GM12878 (cell line): ENCODE data around the gene ADGRV1. TPM values are rescaled to one million over a fixed set of nuclear protein-coding genes. Genes with fewer than 3 reads are reported as not detected.

Experiments
- ATAC-seq: fragments of 200-7000 bp; cut with Tn5 transposase; 3 replicates; pipeline ENCODE4 v1.9.1; 2020; ENCODE audit warnings: mild to moderate bottlenecking, moderate library complexity
- BruUV-seq: library from RNA; stranded (reverse); fragments of 400-500 nt; replicated peaks from 2 replicates; lab custom pipeline; 2021; lab: Mats Ljungman, UMichigan
- CTCF ChIA-PET: fragments of 300-600 bp; sonication (Branson Sonifier 250); formaldehyde crosslinking; extraction: SDS; loops from one replicate; lab custom pipeline; 2021; ENCODE audit warnings: inconsistent platforms; lab: Yijun Ruan, JAX
- POLR2A ChIA-PET: fragments of 350-600 bp; formaldehyde crosslinking; extraction: SDS; loops from one replicate; lab custom pipeline; 2021; ENCODE audit warnings: inconsistent platforms; lab: Charles Lee
- RAD21 ChIA-PET: fragments of 300-600 bp; sonication (Branson Sonifier 250); formaldehyde crosslinking; loops from one replicate; lab custom pipeline; 2023; ENCODE audit warnings: antibody characterized with exemption; ENCODE audit not compliant: unreplicated experiment; lab: Charles Lee
- SMC1A ChIA-PET: fragments of 300-600 bp; sonication (Branson Sonifier 250); formaldehyde crosslinking; loops from one replicate; lab custom pipeline; 2023; ENCODE audit not compliant: unreplicated experiment, uncharacterized antibody; lab: Charles Lee
- DNase-seq: peaks from one replicate; pipeline ENCODE4 v3.0.0-alpha.2; 2011; ENCODE audit warnings: low read depth, low spot score
- FAIRE-seq: peaks from 3 replicates; lab custom pipeline; 2011; peaks lifted over from hg19 to GRCh38; lab: Jason Lieb, UNC
- H2AFZ ChIP-seq: 2 replicates; pipeline ENCODE4 v1.6.0; 2011; ENCODE audit warnings: low read depth, low read length, control low read depth; ENCODE audit not compliant: control insufficient read depth
- H3K27ac ChIP-seq: 2 replicates; pipeline ENCODE4 v1.5.1; 2011; ENCODE audit warnings: control low read depth; ENCODE audit not compliant: control insufficient read depth, insufficient read depth
- H3K27me3 ChIP-seq, 2 experiments: replicated peaks in 1 of 2; 2 replicates each; pipeline versions ENCODE4 v1.6.0 to v1.6.1; 2011; ENCODE audit warnings: low read length in 1 of 2; ENCODE audit not compliant: control insufficient read depth in 2 of 2, insufficient read depth in 2 of 2
- H3K36me3 ChIP-seq, 2 experiments: 2 replicates each; pipeline ENCODE4 v1.5.1; 2011; ENCODE audit warnings: low read length in 1 of 2; ENCODE audit not compliant: control insufficient read depth in 2 of 2, insufficient read depth in 2 of 2
- H3K4me1 ChIP-seq: 2 replicates; pipeline ENCODE4 v1.6.1; 2011; ENCODE audit warnings: mild to moderate bottlenecking, low read length, moderate library complexity, mixed read lengths; ENCODE audit not compliant: control insufficient read depth, insufficient read depth
- H3K4me2 ChIP-seq: 2 replicates; pipeline ENCODE4 v1.6.0; 2011; ENCODE audit warnings: control low read depth; ENCODE audit not compliant: control insufficient read depth, insufficient read depth
- H3K4me3 ChIP-seq: fragments of 200-600 bp; sonication (generic); 2 replicates; pipeline ENCODE4 v1.5.1; 2016
- H3K79me2 ChIP-seq: 2 replicates; pipeline ENCODE4 v1.6.0; 2011; ENCODE audit warnings: low read length; ENCODE audit not compliant: control insufficient read depth, insufficient read depth
- H3K9ac ChIP-seq: 2 replicates; pipeline ENCODE4 v1.8.0; 2011; ENCODE audit warnings: low read length, control low read depth, mixed read lengths; ENCODE audit not compliant: control insufficient read depth, insufficient read depth
- H3K9me3 ChIP-seq: replicated peaks from 3 replicates; pipeline ENCODE4 v1.5.1; 2011; ENCODE audit warnings: mild to moderate bottlenecking, low read length; ENCODE audit not compliant: control insufficient read depth, insufficient read depth
- H4K20me1 ChIP-seq: 2 replicates; pipeline ENCODE4 v1.6.0; 2011; ENCODE audit not compliant: control insufficient read depth, insufficient read depth
- ASH2L ChIP-seq: fragments of 300-600, 200-600 bp; sonication (generic); IDR thresholded peaks from 2 replicates; pipeline ENCODE4 v1.6.1; 2017; ENCODE audit warnings: low read depth, mild to moderate bottlenecking, borderline replicate concordance
- ESRRA ChIP-seq: IDR thresholded peaks from 2 replicates; pipeline ENCODE4 v1.6.1; 2012; ENCODE audit warnings: mild to moderate bottlenecking, low read length, improper control_type of control experiment
- IKZF1 ChIP-seq: fragments of 450-650 bp; conservative IDR thresholded peaks from 2 replicates; pipeline ENCODE4 v1.6.1; 2017; ENCODE audit warnings: antibody characterized with exemption, mild to moderate bottlenecking
- JUND ChIP-seq: IDR thresholded peaks from 2 replicates; pipeline ENCODE4 v1.6.1; 2012; ENCODE audit warnings: low read depth, mild to moderate bottlenecking, low read length, improper control_type of control experiment, moderate library complexity
- PAX8 ChIP-seq: fragments of 450-650 bp; IDR thresholded peaks from 2 replicates; pipeline ENCODE4 v1.6.1; 2017; ENCODE audit warnings: mild to moderate bottlenecking, moderate library complexity
- POLR2AphosphoS2 ChIP-seq: IDR thresholded peaks from 2 replicates; pipeline ENCODE4 v1.6.1; 2011; ENCODE audit warnings: low read depth, mild to moderate bottlenecking, low read length, improper control_type of control experiment, moderate library complexity
- SIN3A ChIP-seq: IDR thresholded peaks from 2 replicates; pipeline ENCODE4 v1.6.1; 2012; ENCODE audit warnings: low read depth, low read length, improper control_type of control experiment
- STAT1 ChIP-seq: fragments of 450-650 bp; conservative IDR thresholded peaks from 2 replicates; pipeline ENCODE4 v1.6.1; 2014; ENCODE audit warnings: antibody characterized with exemption, mild to moderate bottlenecking
- SUPT20H ChIP-seq: IDR thresholded peaks from 2 replicates; pipeline ENCODE4 v1.6.1; 2011; ENCODE audit warnings: low read depth, mild to moderate bottlenecking, low read length, moderate library complexity, borderline replicate concordance; ENCODE audit not compliant: control insufficient read depth
- ZZZ3 ChIP-seq: IDR thresholded peaks from 2 replicates; pipeline ENCODE4 v1.6.1; 2011; ENCODE audit warnings: low read depth; ENCODE audit not compliant: control insufficient read depth, insufficient read length
- WGBS: methylation state at CpG from one replicate; pipeline ENCODE4 v1.1.6; 2016; ENCODE audit warnings: low lambda C conversion rate; ENCODE audit not compliant: insufficient replicate concordance, insufficient coverage; ENCODE audit errors: missing lambda C conversion rate; 5-methylcytosine and 5-hydroxymethylcytosine counted together
- in situ Hi-C: fragments of 300-500 bp; cut with MboI; formaldehyde crosslinking; loops from 9 replicates; pipeline ENCODE4 v1.14.3; 2018; ENCODE audit warnings: mixed read lengths
- intact Hi-C: fragments of 100-400 bp; cut with micrococcal nuclease; formaldehyde crosslinking; loops from one replicate; pipeline ENCODE4 v1.14.2; 2022; ENCODE audit not compliant: unreplicated experiment
- polyA plus RNA-seq, 11 experiments: library from polyadenylated mRNA; depleted of rRNA in 4 of 11; unstranded in 6 of 11; stranded (reverse) in 5 of 11; fragments of >200 nt; fragmentation: Nextera tagmentation in 4 of 11; fragmentation: Illumina TruSeq in 1 of 11; extraction: Ambion mirVana in 4 of 11; extraction: Trizol in 1 of 11; gene quantifications; 1 replicate in 1 of 11; 2 replicates in 10 of 11; pipeline versions ENCODE4 v1.2.1 to v1.2.3, GENCODE V29; 2011 to 2016; ENCODE audit warnings: inconsistent platforms in 2 of 11, missing spikeins in 2 of 11, low read depth in 1 of 11
- total RNA-seq, 4 experiments: library from RNA; depleted of rRNA in 3 of 4; stranded (reverse); fragments of >200 nt in 3 of 4; fragmentation: Illumina TruSeq in 1 of 4; extraction: Trizol in 1 of 4; gene quantifications; 2 replicates each; pipeline versions ENCODE4 v1.2.1 to v1.2.3, GENCODE V29; 2013 to 2021
- TF ChIP-seq, protein P1 (sequence below): fragments of 450-650 bp; IDR thresholded peaks from 2 replicates; pipeline ENCODE4 v1.6.1; 2017; ENCODE audit warnings: mild to moderate bottlenecking, moderate library complexity
- TF ChIP-seq, protein P2 (sequence below): IDR thresholded peaks from 2 replicates; pipeline ENCODE4 v1.6.1; 2012; ENCODE audit warnings: low read depth, low read length, improper control_type of control experiment
- TF ChIP-seq, protein P3 (sequence below): fragments of 450-650 bp; IDR thresholded peaks from 2 replicates; pipeline ENCODE4 v1.6.1; 2016; ENCODE audit warnings: mild to moderate bottlenecking, moderate library complexity, borderline replicate concordance

ADGRV1 gene
- total and polyA plus RNA-seq, 10 of the 15 experiments (the other 5 are each of a cell fraction or from before 2014, with no cell fraction given) = 0.04 to 8.1 (median 0.16) TPM; not detected in 1

DNA sequence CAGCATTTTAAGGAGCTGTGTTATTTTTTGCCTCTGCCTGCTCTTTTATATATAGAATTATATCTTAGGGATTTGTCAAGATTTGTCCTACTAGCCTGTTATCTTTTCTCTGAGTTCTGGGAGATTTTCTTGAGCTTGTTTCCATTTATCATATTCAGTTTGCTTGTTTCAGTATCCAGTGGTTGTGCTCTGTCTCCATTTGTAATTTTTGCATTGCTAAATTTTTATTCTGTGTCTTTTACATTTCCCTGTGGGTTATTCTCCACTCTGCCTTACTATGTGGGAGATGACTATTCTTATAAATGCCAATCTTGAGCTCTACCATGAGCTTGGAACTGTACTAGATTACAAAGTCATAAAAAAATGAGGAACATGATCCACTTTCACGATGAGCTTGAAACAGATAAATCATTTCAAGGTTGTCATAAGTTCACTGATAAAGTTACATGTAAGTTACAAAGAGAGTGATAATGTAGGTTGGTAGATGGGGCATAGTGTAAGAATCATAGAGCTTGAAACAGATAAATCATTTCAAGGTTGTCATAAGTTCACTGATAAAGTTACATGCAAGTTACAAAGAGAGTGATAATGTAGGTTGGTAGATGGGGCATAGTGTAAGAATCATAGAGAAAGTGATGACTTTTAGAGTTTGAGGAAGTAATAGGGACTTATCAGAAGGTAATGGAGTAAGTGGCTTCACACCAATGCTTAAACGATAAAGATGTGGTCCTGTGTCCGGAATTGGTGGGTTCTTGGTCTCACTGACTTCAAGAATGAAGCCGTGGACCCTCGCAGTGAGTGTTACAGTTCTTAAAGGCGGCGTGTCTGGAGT lies 287.3 kb downstream of the ADGRV1 start:
- no peaks in the 10 kb centered on the region for H3K79me2 ChIP-seq
- no peaks in the 10 kb centered on the region for H3K36me3 ChIP-seq
- no peak overlapping the region for H3K27ac ChIP-seq
- ATAC-seq (no peak), FAIRE-seq (peak; percentile 74), DNase-seq (no peak)
- no peaks in the 10 kb centered on the region for H3K9me3 ChIP-seq
- intact Hi-C loops (no loop called here), in situ Hi-C loops (no loop called here)
- WGBS = 73% methylated on average over 7 of the region's 7 CpGs
- no peak overlapping the region for H3K4me3 ChIP-seq
- POLR2A ChIA-PET = no interaction called here
- no peaks in the 10 kb centered on the region for H3K27me3 ChIP-seq
- no peak overlapping the region for H3K9ac ChIP-seq
- H3K4me1 ChIP-seq = no peaks in the 10 kb centered on the region
- H4K20me1 ChIP-seq = no peaks in the 10 kb centered on the region
- CTCF ChIA-PET = no interaction called here
- H2AFZ ChIP-seq = no peak overlapping the region
- no peak overlapping the region for H3K4me2 ChIP-seq
- SMC1A ChIA-PET = interaction anchor here (0.6 to 0.9 kb wide), 2 partner anchors 62 to 67 kb away, joined by 3 read pairs; no protein-coding TSS in a partner anchor
- no TSS peak for BruUV-seq
- RAD21 ChIA-PET = no interaction called here
- TF ChIP-seq, protein P1, sequence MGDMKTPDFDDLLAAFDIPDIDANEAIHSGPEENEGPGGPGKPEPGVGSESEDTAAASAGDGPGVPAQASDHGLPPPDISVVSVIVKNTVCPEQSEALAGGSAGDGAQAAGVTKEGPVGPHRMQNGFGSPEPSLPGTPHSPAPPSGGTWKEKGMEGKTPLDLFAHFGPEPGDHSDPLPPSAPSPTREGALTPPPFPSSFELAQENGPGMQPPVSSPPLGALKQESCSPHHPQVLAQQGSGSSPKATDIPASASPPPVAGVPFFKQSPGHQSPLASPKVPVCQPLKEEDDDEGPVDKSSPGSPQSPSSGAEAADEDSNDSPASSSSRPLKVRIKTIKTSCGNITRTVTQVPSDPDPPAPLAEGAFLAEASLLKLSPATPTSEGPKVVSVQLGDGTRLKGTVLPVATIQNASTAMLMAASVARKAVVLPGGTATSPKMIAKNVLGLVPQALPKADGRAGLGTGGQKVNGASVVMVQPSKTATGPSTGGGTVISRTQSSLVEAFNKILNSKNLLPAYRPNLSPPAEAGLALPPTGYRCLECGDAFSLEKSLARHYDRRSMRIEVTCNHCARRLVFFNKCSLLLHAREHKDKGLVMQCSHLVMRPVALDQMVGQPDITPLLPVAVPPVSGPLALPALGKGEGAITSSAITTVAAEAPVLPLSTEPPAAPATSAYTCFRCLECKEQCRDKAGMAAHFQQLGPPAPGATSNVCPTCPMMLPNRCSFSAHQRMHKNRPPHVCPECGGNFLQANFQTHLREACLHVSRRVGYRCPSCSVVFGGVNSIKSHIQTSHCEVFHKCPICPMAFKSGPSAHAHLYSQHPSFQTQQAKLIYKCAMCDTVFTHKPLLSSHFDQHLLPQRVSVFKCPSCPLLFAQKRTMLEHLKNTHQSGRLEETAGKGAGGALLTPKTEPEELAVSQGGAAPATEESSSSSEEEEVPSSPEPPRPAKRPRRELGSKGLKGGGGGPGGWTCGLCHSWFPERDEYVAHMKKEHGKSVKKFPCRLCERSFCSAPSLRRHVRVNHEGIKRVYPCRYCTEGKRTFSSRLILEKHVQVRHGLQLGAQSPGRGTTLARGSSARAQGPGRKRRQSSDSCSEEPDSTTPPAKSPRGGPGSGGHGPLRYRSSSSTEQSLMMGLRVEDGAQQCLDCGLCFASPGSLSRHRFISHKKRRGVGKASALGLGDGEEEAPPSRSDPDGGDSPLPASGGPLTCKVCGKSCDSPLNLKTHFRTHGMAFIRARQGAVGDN = no peak
- no peak for TF ChIP-seq POLR2AphosphoS2
- no peak for TF ChIP-seq ASH2L
- TF ChIP-seq SUPT20H = no peak
- TF ChIP-seq, protein P2, sequence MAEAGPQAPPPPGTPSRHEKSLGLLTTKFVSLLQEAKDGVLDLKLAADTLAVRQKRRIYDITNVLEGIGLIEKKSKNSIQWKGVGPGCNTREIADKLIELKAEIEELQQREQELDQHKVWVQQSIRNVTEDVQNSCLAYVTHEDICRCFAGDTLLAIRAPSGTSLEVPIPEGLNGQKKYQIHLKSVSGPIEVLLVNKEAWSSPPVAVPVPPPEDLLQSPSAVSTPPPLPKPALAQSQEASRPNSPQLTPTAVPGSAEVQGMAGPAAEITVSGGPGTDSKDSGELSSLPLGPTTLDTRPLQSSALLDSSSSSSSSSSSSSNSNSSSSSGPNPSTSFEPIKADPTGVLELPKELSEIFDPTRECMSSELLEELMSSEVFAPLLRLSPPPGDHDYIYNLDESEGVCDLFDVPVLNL = no peak
- no peak for TF ChIP-seq IKZF1
- no peak for TF ChIP-seq SIN3A
- no peak for TF ChIP-seq PAX8
- no peak for TF ChIP-seq ZZZ3
- TF ChIP-seq, protein P3, sequence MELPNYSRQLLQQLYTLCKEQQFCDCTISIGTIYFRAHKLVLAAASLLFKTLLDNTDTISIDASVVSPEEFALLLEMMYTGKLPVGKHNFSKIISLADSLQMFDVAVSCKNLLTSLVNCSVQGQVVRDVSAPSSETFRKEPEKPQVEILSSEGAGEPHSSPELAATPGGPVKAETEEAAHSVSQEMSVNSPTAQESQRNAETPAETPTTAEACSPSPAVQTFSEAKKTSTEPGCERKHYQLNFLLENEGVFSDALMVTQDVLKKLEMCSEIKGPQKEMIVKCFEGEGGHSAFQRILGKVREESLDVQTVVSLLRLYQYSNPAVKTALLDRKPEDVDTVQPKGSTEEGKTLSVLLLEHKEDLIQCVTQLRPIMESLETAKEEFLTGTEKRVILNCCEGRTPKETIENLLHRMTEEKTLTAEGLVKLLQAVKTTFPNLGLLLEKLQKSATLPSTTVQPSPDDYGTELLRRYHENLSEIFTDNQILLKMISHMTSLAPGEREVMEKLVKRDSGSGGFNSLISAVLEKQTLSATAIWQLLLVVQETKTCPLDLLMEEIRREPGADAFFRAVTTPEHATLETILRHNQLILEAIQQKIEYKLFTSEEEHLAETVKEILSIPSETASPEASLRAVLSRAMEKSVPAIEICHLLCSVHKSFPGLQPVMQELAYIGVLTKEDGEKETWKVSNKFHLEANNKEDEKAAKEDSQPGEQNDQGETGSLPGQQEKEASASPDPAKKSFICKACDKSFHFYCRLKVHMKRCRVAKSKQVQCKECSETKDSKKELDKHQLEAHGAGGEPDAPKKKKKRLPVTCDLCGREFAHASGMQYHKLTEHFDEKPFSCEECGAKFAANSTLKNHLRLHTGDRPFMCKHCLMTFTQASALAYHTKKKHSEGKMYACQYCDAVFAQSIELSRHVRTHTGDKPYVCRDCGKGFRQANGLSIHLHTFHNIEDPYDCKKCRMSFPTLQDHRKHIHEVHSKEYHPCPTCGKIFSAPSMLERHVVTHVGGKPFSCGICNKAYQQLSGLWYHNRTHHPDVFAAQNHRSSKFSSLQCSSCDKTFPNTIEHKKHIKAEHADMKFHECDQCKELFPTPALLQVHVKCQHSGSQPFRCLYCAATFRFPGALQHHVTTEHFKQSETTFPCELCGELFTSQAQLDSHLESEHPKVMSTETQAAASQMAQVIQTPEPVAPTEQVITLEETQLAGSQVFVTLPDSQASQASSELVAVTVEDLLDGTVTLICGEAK = no peak
- TF ChIP-seq ESRRA = no peak
- TF ChIP-seq STAT1 = no peak
- no peak for TF ChIP-seq JUND
